Lower leg skin (tissue), 3 donors: ENCODE measurements around the gene RAB11A.

Source experiments
- POLR2A ChIP-seq, 2 donors: fragments of 450-650 bp; IDR thresholded peaks; one replicate each; pipeline ENCODE4 v1.6.1; 2016 to 2017; ENCODE audit warnings: antibody characterized with exemption in 2 of 2, mild to moderate bottlenecking in 1 of 2, moderate library complexity in 1 of 2
- TF ChIP-seq, protein P1 (sequence below), 3 donors: fragments of 450-650 bp; IDR thresholded peaks; one replicate each; pipeline ENCODE4 v1.5.1; 2016; ENCODE audit warnings: antibody characterized with exemption in 3 of 3, mild to moderate bottlenecking in 3 of 3, moderate library complexity in 2 of 3

DNA sequence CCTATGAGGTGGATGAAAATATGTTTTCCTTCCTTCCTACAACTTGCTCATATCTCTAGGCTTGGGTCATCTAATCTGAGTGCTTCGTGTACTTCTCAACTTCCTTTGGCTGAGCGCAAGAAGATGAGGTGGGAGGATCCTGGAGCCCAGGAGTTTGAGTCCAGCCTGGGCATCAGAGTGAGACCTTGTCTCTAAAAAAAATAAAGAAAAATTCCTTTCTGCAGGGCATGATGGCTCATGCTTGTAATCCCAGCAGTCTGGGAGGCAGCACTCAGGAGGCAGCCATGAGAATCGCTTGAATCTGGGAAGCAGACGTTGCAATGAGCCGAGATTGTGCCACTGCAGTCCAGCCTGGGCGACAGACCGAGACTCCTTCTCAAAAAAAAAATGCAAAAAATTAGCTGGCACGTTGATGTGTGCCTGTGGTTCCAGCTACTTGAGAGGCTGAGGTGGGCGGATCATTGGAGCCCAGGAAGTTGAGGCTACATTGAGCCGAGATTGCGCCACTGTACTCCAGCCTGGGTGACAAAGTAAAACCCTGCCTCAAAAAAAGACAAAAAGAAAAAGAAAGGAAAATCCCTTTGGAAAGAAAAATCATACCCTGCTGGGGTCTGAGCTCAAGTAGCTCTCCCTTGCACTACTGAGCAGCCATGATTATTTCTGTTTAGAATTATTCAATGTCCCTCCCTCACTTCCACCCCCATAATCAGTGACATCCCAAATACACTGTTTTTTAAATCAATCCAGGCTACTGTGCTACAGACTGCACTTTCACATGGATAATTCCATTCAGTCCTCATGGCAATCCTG lies 28.0 kb upstream of the RAB11A start:
- TF ChIP-seq, protein P1, sequence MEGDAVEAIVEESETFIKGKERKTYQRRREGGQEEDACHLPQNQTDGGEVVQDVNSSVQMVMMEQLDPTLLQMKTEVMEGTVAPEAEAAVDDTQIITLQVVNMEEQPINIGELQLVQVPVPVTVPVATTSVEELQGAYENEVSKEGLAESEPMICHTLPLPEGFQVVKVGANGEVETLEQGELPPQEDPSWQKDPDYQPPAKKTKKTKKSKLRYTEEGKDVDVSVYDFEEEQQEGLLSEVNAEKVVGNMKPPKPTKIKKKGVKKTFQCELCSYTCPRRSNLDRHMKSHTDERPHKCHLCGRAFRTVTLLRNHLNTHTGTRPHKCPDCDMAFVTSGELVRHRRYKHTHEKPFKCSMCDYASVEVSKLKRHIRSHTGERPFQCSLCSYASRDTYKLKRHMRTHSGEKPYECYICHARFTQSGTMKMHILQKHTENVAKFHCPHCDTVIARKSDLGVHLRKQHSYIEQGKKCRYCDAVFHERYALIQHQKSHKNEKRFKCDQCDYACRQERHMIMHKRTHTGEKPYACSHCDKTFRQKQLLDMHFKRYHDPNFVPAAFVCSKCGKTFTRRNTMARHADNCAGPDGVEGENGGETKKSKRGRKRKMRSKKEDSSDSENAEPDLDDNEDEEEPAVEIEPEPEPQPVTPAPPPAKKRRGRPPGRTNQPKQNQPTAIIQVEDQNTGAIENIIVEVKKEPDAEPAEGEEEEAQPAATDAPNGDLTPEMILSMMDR (IDR thresholded peaks at IDR 0.05), result no peak
- no peak for TF ChIP-seq POLR2A (IDR thresholded peaks at IDR 0.05)
